Measurements from ENCODE around the gene PTPRA. TPM values are rescaled to one million over a fixed set of nuclear protein-coding genes. Genes with fewer than 3 reads are reported as not detected.

PTPRA gene
- total and polyA plus RNA-seq, 2 donors (not counting 1 experiment from before 2014, with no cell fraction given), result 32.1 to 64.2 TPM

DNA sequence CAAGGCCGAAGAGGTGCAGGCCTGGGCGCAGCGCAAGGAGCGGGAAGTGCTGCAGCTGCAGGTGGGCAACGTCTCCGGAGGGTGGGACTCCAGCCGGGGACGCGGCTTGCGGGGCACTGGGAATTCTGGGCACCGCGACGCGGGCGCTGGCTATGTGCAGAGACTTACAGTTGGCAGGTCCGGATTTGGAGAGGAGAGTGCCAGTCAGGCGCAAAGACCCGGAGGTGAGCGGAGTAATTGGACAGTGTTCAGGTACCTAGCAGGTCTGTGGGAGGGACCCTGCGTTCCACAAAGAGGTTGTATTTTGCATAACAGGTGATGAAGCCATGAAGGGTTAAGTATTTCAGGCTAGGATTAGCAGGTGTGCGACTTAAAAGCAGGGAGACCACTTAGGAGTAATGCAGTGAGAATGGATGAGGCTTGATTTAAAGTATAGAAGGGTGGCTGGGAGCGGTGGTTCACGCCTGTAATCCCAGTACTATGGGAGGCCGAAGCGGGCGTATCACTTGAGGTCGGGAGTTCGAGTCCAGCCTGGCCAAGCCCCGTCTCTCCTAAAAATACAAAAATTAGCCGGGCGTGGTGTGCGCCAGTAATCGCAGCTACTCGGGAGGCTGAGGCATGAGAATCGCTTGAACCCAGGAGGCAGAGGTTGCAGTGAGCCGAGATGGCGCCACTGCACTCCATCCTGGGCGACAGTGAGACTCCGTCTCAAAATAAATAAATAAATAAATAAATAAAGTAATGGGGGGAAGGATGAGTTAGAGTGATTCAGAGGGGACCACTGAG is 173.6 kb downstream of the PTPRA start:
- Mint-ChIP-seq H3K9me3 (ENCODE audit: insufficient read depth) (no peaks in the 10 kb centered on the region), H3K27ac (peak overlapping the region; percentile 56), H3K4me1 (peaks cover 15% of the 10 kb centered on the region), H3K4me3 (peak overlapping the region; percentile 95), H3K27me3 (no peaks in the 10 kb centered on the region)
- Histone ChIP-seq H3K79me2 (ENCODE audit: control insufficient read depth, insufficient read depth, low read length) (peaks cover 17% of the 10 kb centered on the region), H3K4me2 (replicated peaks; ENCODE audit: low read depth, low read length, poor library complexity, severe bottlenecking) (peak overlapping the region; percentile 93), H3K9me3 (ENCODE audit: control extremely low read depth in 1 of 3, control insufficient read depth in 2 of 3, insufficient read depth in 1 of 3, low read length in 2 of 3) (no peaks in the 10 kb centered on the region), H3K4me1 (ENCODE audit: control insufficient read depth in 2 of 2, insufficient read depth in 2 of 2, low read length in 2 of 2) (peaks cover 11 to 17% of the 10 kb centered on the region in 2 donors), H3K9ac (ENCODE audit: low read length) (peak overlapping the region; percentile 85), H3K4me3 (ENCODE audit: control extremely low read depth in 1 of 5, extremely low read depth in 1 of 5, insufficient read depth in 1 of 5, low read depth in 2 of 5, low read length in 4 of 5) (peak overlapping the region; percentile 3 to 89 (median 82)), H4K20me1 (ENCODE audit: control insufficient read depth, insufficient read depth, low read length, poor library complexity, severe bottlenecking) (peaks cover 20% of the 10 kb centered on the region), H3K27me3 (replicated peaks in 1 of 4; ENCODE audit: control extremely low read depth in 1 of 4, control insufficient read depth in 3 of 4, insufficient read depth in 4 of 4, low read length in 3 of 4) (no peaks in the 10 kb centered on the region), H2AFZ (ENCODE audit: insufficient read depth, low read depth, low read length, poor library complexity, severe bottlenecking) (peak overlapping the region; percentile 91), H3K27ac (ENCODE audit: low read length in 2 of 2) (peak overlapping the region in 1 of 2 donors; percentile 88), H3K36me3 (replicated peaks in 1 of 2; ENCODE audit: control extremely low read depth in 1 of 2, control insufficient read depth in 1 of 2, extremely low read depth in 1 of 2, insufficient read depth in 2 of 2, low read length in 1 of 2) (peaks cover 0 to 19% of the 10 kb centered on the region in 2 experiments)
- ATAC-seq (ENCODE audit: low read depth) (no peak), DNase-seq (no peak)
- CTCF ChIA-PET, result no interaction called here
- POLR2A ChIA-PET, result no interaction called here
- TF ChIP-seq EZH2 (IDR thresholded peaks at IDR 0.05; ENCODE audit: borderline replicate concordance, insufficient read depth, low read depth, low read length, poor library complexity, severe bottlenecking), result no peak
- TF ChIP-seq, protein P1, sequence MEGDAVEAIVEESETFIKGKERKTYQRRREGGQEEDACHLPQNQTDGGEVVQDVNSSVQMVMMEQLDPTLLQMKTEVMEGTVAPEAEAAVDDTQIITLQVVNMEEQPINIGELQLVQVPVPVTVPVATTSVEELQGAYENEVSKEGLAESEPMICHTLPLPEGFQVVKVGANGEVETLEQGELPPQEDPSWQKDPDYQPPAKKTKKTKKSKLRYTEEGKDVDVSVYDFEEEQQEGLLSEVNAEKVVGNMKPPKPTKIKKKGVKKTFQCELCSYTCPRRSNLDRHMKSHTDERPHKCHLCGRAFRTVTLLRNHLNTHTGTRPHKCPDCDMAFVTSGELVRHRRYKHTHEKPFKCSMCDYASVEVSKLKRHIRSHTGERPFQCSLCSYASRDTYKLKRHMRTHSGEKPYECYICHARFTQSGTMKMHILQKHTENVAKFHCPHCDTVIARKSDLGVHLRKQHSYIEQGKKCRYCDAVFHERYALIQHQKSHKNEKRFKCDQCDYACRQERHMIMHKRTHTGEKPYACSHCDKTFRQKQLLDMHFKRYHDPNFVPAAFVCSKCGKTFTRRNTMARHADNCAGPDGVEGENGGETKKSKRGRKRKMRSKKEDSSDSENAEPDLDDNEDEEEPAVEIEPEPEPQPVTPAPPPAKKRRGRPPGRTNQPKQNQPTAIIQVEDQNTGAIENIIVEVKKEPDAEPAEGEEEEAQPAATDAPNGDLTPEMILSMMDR (IDR thresholded peaks at IDR 0.05), result no peak
- intact Hi-C loops (cut with micrococcal nuclease), result loop anchor here (2.0 to 10.0 kb wide), 4 partner anchors 158 to 720 kb away; partner anchors contain the start of genes ADISSP, ATRN, DDRGK1 and PTPRA
- 43% methylated on average over 35 of the region's 39 CpGs for WGBS (ENCODE audit: insufficient coverage)
